OCI-M1 (cell line): ENCODE data around the gene CNDP1.

Source experiments
- DNase-seq: peaks from one replicate; lab custom pipeline; 2025; lab: John Stamatoyannopoulos, UW

The CNDP1 gene

DNA sequence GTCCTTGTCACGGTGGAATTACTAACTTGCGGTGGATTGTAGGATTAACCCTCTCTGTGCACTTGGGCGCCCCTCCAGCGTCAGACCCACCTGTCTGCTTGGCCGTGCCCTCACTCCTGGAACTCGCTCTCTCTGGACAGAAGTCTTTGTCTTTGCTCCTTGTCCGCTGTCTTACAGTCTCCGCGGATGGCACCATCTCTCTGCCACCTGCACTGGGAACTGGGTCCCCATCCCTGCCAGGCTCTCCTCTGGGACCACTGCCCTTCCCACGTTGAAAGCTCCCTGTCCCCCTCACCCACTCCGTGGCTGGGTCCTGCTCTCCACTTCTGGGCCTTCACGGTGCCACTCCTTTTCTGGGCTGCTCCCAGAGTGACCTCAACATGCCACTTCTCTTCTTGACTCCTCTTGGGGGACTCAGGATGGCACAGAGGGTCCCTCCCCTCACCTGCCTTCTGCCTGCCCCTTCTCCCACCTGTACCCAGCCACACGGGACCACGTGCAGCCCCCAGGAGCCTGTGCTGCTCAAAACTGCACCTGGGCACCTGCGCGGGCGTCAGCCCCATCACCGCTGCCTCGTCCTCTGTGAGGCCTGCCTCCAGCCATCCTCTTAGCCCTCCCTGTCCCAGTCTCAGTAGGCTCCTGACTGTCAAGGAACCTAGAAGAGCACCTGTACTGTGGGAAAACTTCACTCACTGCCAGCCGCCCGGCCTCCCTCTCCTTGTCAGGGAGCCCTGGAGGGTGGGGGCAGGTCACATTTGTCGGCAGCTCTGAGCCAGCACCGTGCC is 27.0 kb upstream of the CNDP1 start:
- DNase-seq, result no peak

DNA sequence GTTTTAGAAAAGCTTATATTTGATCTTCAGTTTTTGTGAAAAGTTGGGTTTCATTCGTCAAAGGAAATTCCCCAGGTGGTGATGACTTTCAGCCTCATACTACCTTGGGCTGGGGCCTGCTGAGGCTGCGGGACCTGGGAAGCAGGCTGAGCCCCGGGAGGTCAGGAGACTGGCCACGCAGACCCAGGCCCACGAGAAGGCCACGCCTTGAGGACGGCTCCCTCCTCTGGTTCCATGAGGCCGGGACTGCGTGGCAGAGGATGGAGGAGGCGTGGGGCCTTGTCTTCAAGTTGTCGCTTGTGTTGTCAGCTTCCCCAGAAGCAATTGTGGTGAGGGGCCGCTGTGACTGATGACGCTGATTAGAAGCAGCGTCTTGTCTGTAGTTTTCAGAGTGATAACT is 26.4 kb upstream of the CNDP1 start:
- no peak for DNase-seq

DNA sequence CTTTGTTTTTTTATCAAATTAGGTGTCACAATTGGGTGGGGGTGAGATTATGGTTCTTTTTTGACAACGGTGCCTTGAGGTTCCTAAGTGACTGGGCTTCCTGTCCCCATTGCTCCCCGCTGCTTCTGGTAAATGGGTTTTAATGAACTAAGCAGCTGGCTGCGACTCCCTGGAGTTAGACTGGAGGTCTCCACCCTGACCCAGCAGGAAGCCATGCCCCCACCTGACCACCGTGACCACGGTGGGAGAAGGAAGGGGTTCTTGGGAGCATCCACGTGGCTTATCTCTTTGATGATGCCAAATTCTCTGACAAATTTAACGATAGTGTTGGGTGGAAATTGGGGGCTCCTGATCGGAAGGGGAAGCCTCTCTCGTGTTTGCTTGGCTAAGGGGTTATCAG is 25.9 kb upstream of the CNDP1 start:
- DNase-seq, result no peak

DNA sequence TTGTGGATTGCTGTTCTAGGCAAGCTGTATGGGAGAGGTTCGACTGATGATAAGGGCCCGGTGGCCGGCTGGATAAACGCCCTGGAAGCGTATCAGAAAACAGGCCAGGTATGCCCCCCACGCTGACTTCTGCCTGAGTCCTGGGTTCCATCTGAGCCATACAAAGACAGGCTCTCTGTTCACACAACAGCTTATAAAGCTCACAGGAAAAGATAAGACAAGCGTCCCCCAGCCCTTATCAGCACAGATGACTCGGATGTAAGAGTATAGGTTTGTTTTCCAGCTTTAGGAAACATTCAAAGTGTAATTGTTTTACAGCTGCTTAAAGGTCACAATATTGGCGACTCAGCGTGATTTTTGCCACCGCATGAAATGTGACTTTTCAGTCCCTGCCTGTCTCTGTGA is 25.5 kb upstream of the CNDP1 start:
- DNase-seq, result no peak

DNA sequence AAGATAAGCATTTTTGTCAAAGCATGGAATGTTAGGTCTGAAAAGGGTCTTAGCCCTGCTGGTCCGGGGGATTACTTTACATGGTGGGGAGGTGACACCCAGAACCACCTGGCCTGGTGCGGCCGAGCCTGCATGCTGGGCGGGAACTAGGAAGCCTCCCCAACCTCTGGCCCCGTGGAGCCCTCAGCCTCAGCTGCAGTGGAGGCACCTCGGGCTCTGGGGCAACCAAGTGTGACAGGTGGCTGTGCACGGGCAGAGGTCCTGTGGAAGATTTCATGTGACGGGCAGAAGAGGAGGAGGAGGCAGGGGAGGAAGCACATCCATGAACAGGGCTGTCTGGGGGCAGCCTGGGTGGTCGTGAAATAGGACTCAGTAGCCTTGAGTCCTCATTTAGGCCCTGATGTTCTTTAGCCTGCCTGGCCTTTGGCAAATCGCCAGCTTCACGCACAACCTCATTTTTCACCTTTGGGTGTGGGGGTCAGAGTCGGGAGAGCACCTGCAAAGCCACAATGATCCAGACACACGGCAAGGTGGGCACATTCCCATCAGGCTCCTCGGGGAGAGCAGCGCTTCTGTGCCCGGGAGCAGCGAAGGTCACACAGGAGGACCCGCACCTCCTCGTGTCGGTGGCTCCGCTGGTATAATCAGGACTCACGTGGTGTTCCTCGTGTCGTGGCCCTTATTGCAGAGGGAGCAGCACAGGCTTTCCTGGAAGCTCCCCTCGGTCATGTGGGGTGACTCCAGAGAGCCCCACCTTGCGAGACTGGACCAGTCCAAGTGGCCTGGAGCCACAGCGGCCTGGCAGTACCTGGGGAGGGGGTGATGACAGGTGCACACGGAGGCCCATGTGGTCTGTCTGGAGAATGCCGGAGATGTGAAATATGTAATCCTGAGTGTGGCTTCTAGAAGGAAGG is 24.2 kb upstream of the CNDP1 start:
- no peak for DNase-seq

DNA sequence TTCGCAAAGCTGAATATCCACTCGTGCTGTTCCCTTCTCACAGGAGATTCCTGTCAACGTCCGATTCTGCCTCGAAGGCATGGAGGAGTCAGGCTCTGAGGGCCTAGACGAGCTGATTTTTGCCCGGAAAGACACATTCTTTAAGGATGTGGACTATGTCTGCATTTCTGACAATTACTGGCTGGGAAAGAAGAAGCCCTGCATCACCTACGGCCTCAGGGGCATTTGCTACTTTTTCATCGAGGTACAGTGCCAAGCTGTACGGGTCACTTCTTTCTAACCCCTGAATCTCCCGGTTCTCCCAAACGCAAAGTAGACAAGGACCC is 23.6 kb upstream of the CNDP1 start:
- DNase-seq, result no peak

DNA sequence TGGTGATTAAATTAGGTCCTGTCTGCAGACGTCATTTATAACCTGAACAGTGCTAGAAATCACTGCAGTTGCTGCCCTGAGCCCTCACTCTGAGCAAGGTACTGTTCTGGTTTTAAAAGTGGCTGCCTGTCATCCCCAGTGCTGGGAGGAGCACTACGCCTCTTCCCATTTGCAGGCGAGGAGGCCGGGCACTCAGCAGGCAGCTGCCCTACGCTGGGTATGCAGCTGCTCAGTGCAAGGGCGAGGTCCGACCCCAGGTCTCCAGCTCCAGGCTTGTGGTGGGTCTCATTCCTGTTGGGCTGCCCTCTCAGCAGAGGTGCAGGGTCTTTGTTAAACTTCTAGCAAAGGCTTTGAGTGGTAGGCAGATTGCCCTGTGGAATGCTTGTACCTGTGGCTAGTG is 22.5 kb upstream of the CNDP1 start:
- no peak for DNase-seq

DNA sequence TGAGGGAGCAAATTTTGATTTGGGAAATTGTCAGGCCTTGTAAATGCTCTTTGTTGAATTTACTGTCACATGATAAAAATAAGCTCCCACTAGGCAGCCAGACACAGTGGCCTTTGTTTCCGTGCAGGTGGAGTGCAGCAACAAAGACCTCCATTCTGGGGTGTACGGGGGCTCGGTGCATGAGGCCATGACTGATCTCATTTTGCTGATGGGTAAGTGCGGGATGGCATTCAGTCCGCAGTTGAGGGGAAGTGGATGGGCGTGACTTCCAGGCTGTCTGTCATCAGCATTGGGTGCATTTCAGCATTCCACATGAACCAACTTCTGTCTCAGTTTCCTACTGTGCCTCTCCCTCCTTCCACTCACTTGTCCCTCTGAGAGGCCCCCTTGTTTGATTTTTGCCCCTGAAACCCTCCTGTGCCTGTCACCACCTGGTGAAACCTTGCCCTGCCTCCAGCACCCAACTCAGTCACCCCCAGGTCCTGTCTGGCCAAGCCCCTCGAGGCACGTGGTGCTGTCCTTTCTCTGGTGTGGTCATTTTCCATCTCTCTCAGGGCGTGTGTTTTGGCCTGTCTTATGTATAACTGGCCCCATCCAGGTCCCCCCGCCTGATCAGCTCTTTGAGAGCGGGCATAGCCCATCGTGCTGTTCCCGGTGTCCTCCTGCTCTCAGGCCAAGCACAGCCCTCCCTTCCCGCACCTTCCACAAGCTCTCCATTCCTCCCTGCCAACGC is 21.8 kb upstream of the CNDP1 start:
- no peak for DNase-seq

DNA sequence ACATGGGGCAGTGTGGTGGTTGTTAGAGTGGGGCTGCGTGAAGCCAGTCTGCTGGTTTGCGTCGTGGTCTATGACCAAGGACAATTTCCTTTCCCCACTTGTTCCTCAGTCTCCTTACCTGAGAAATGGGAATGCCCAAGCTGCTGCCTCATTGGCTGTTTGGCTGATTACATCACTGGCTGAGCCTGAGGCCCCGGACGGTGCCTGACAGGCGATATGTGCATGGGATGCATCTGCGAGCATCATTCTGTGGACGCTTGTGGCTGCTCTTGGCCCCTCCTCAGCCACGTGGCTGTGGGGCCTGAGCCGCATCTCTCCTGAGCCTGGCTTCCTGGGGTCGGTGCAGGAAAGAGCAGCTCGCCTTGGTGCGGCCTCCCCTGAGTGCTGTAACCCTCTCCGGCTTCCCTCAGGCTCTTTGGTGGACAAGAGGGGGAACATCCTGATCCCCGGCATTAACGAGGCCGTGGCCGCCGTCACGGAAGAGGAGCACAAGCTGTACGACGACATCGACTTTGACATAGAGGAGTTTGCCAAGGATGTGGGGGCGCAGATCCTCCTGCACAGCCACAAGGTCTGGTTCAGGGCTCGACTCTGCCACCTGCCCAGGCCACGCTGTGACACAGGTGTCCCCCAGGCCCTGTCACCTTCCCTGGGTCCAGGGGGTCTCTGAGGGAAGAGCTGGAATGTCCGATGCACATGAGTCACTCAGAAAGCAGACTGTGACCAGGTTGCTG is 21.0 kb upstream of the CNDP1 start:
- no peak for DNase-seq

DNA sequence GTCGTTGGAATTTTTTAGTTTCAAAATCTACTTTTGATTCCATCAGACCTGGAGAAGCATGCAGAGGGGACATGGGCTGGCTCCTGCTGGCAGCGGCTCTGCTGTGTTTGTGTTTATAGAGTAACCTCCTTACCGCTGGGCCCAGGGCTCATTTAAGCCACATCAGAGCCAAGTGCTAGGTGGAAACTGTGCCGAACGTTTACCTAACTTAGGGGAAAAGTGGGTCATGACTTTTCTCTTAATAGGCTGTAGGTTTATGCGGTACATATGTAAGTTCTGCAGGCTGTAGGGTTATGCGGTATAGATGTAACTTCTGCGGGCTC is 20.5 kb upstream of the CNDP1 start:
- DNase-seq, result no peak

DNA sequence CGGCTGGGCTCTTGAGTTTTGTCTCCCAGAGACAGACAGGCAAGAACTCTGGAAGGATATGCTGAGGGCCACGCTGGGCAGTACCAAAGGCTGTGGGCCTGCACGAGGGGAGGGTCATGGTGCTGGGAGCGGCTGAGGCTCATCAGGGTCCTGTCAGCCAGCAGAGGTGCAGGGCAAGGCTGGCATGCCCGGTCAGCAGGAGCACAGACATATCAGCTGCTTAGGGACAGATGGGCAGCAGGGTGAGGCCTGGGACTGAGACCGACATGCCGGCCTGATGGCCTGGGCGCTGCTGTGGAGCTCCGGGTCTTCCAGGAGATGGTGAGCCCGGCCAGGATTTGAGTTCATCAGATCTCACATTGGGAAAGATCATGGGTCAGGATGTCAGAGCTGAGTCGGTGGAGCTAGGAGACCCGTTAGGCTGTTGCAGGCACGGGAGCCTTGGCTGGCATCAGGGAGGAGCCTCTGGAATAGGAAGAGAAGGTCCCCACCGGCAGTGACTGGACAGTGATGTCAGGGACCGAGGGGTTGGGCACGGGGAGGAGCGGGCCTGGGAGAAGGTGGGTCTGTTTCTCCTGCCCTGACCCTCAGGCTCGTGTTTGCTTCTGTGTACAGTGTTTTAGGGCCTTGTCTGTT is 19.3 kb upstream of the CNDP1 start:
- no peak for DNase-seq

DNA sequence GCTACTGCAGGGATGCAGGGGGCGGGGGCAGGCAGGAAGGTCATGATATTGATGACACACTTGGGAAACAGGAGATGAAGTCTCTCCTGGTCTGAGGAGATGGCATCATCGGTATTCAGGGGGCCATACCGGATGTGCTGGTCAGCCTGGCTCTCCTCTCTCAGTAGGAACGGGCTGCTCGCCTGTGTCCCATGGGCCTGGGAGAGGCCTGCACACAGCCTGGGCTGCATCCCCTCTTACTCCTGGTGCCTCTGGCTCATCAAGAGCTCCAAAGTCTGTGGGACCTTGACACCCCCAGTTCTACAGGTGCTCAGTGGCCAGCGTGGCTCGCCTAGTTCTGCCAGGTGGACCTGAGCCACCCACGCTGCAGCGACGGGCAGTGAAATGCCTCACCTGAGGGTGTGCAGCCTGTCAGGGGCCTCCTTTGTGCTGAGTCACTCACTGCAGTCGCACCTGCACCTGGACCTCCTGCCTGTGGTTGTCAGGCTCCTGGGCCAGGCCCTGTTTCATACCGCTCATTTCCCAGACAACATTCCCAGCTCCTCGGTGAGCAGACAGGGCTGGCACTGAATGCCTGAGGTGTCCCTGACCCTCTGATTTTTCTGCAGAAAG is 18.6 kb upstream of the CNDP1 start:
- no peak for DNase-seq

DNA sequence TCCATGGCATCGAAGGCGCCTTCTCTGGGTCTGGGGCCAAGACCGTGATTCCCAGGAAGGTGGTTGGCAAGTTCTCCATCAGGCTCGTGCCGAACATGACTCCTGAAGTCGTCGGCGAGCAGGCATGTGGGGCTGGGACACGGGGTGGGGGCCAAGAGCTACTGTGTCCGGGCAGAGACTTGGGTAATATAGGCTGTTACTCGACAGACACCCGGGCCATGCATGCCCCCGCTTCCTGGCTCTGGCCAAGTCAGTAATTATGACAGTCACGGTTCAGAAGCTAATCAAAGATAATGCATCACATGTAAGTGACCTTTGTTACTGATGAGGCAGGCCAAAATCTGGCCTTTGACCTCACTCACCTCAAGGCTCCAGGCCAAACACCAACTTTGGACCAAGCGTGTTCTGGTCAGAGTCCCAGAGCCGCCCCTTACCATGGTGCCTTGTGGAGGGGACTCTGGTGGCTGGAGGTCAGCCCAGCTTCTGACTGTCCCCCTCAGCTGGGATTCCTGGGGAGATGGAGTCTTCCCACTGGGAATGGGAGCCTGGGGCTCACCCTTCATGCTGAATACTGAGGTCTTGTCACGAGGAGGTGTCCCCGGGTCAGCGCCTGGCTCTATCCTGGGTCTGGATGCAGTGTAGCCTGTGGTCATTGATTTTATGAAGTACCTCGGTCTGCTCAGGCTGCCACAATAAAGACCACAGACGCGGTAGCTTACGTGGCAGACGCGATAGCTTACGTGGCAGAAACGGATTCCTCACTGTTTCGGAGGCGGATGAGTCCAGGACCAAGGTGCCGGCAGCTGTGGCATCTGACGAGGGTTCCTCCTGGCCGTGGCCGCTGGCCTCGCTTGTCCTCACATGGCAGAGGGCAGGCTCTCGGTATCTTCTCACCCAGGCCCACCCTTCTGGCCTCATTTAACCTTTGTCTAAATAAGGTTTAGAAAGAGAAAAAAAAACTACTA is 17.7 kb upstream of the CNDP1 start:
- no peak for DNase-seq

DNA sequence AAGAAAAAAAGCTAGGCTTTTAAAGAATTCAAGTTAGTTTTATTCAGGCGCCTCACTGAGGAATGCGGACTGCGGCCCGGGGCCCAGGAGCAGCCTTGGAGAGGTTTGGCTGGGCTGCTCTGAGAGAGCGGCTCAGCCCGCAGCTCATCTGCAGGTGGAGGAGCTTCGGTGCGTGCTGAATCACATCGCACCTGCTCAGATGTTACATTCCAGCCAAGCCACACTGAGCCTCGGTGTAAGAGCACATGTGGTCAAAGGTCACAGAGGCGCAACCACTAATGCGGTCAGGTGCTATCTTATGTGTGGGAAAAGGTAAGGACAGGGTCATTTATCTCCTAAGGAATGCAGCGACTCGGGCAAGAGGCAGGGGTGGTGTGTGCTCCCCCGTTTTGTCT is 17.1 kb upstream of the CNDP1 start:
- no peak for DNase-seq

DNA sequence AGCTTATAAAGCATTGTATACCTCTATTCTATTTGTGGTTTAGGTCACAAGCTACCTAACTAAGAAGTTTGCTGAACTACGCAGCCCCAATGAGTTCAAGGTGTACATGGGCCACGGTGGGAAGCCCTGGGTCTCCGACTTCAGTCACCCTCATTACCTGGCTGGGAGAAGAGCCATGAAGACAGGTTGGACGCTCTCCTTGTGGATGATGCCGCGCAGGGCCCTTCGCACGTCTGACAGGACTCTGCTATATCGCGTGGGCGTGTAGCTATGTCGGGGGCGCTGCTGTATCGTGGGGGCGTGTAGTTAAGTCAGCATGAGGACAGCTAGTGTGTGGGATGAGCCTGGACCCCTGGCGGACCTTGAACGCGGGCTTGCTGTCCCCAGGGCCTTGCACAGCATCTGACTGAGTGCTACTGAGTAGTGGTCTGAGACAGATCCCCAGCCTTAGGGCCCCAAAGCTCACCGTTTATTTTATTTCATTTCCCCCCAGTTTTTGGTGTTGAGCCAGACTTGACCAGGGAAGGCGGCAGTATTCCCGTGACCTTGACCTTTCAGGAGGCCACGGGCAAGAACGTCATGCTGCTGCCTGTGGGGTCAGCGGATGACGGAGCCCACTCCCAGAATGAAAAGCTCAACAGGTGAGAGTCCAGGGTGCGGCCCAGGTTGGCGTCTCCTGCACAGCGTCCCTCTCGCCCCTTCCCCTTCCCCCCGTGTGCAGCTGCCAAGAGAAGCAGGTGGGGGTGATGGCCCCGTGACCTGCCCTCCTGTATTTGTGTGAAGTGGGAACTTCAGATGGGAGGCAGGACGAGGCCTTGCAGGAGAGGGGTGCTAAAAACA is 15.6 kb upstream of the CNDP1 start:
- no peak for DNase-seq

DNA sequence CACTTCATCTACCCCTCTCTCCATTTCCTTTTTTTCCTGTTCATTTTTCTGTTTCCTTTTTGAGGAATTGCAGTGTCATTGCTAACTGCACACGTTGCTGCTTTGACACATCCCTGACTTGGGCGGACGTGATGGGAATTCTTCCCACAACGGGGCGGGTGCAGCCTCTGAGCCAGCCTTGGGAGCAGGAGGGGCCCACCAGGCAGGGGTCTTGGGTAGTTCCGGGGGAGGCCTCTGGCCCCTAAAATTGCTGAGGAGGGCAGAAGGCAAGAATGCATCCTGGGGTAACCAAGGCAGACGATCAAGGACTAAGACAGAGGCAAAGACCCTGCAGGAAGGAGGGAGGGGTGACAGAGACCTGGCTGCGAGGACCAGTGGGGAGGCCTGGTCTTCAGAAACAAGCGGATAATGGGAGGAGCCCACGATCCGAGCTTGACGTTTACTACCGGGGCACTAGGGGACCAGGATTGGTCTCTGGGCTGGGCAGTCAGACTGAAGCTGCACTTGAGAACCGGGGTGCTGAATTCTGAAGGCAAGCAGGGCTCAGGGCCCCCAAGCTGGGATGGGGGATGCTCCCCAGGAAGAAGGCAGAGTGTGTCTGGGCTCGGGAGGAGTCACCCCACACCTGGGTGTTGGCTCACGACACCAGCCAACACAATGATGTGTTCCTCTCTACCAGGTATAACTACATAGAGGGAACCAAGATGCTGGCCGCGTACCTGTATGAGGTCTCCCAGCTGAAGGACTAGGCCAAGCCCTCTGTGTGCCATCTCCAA is 14.8 kb upstream of the CNDP1 start:
- no peak for DNase-seq

DNA sequence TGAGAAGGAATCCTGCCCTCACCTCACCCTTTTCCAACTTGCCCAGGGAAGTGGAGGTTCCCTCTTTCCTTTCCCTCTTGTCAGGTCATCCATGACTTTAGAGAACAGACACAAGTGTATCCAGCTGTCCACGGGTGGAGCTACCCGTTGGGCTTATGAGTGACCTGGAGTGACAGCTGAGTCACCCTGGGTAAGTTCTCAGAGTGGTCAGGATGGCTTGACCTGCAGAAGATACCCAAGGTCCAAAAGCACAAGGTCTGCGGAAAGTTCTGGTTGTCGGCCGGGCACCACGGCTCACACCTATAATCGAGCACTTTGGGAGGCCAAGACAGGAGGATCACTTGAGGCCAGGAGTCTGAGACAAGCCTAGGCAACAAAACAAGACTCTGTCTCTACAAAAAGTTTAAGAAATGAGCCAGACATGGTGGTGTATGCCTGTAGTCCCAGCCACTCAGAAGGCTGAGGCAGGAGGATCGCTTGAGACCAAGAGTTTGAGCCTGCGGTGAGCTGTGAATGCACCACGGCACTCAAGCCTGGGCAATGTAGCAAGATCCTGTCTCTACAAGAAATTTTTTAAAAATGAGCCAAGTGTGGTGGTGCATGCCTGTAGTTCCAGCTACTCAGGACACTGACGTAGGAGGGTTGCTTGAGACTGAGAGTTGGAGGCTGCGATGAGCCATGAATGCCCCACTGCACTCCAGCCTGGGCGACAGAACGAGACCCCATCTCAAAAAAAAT is 14.0 kb upstream of the CNDP1 start:
- no peak for DNase-seq
